H1 (cell line): ENCODE data around the gene FRMD4A. TPM values are rescaled to one million over a fixed set of nuclear protein-coding genes. Genes with fewer than 3 reads are reported as not detected.

Experiments used
- CTCF ChIA-PET: fragments of 300-600 bp; sonication (Branson Sonifier 250); formaldehyde crosslinking; loops from one replicate; lab custom pipeline; 2021; ENCODE audit not compliant: partially characterized antibody; lab: Charles Lee
- POLR2A ChIA-PET: fragments of 300-600 bp; sonication (Branson Sonifier 250); formaldehyde crosslinking; loops from one replicate; lab custom pipeline; 2021; ENCODE audit warnings: inconsistent platforms; ENCODE audit not compliant: partially characterized antibody; lab: Charles Lee
- DNase-seq, 2 experiments: peaks; one replicate each; pipeline versions ENCODE4 v3.0.0 to v3.0.0-alpha.2; 2010 to 2022; ENCODE audit warnings: low spot score in 2 of 2, low read depth in 1 of 2, mixed read lengths in 1 of 2
- FAIRE-seq: peaks from 2 replicates; lab custom pipeline; 2011; peaks lifted over from hg19 to GRCh38; lab: Jason Lieb, UNC
- H2AFZ ChIP-seq: 2 replicates; pipeline ENCODE4 v1.8.1; 2012; ENCODE audit warnings: low read length, inconsistent platforms
- H2AK5ac ChIP-seq: 2 replicates; pipeline ENCODE4 v1.6.1; 2013; ENCODE audit warnings: low read depth, low read length
- H2BK120ac ChIP-seq: replicated peaks from 2 replicates; pipeline ENCODE3; 2013; ENCODE audit warnings: low read depth, low read length, inconsistent platforms
- H2BK12ac ChIP-seq: 2 replicates; pipeline ENCODE4 v1.6.1; 2013; ENCODE audit warnings: low read depth, low read length
- H2BK15ac ChIP-seq: 2 replicates; pipeline ENCODE4 v1.6.1; 2013; ENCODE audit warnings: low read length
- H2BK20ac ChIP-seq: 2 replicates; pipeline ENCODE4 v1.6.1; 2013; ENCODE audit warnings: low read length
- H2BK5ac ChIP-seq: 2 replicates; pipeline ENCODE4 v1.6.1; 2013; ENCODE audit warnings: low read depth, low read length
- H3K14ac ChIP-seq: 2 replicates; pipeline ENCODE4 v1.6.1; 2013; ENCODE audit warnings: inconsistent platforms; ENCODE audit not compliant: insufficient read length
- H3K18ac ChIP-seq: 2 replicates; pipeline ENCODE4 v1.6.1; 2013; ENCODE audit warnings: low read length; ENCODE audit errors: extremely low read depth
- H3K23ac ChIP-seq: 2 replicates; pipeline ENCODE4 v1.6.1; 2013; ENCODE audit warnings: inconsistent platforms; ENCODE audit not compliant: insufficient read length
- H3K23me2 ChIP-seq: 2 replicates; pipeline ENCODE4 v1.6.1; 2013; ENCODE audit warnings: low read depth, low read length
- H3K27ac ChIP-seq: 2 replicates; pipeline ENCODE4 v1.6.1; 2011; ENCODE audit warnings: low read depth, low read length, inconsistent platforms
- H3K27me3 ChIP-seq, 4 experiments: replicated peaks in 1 of 4; 1 replicate in 1 of 4; 2 replicates in 3 of 4; pipeline versions ENCODE4 v1.6.1 to v1.8.1; 2011 to 2013; ENCODE audit warnings: low read length in 3 of 4, mild to moderate bottlenecking in 3 of 4, inconsistent platforms in 2 of 4, mixed read lengths in 2 of 4, moderate library complexity in 1 of 4; ENCODE audit not compliant: control insufficient read depth in 3 of 4, insufficient read depth in 3 of 4; ENCODE audit errors: extremely low read depth in 1 of 4
- H3K36me3 ChIP-seq, 4 experiments: 2 replicates each; pipeline versions ENCODE4 v1.6.1 to v1.8.1; 2011 to 2013; ENCODE audit warnings: mild to moderate bottlenecking in 4 of 4, low read length in 3 of 4, moderate library complexity in 2 of 4, control low read depth in 1 of 4, inconsistent platforms in 1 of 4; ENCODE audit not compliant: insufficient read depth in 4 of 4, control insufficient read depth in 2 of 4
- H3K4ac ChIP-seq: replicated peaks from 2 replicates; pipeline ENCODE3; 2013; ENCODE audit warnings: low read length, low read depth, mixed read lengths, inconsistent platforms; ENCODE audit not compliant: insufficient read length
- H3K4me1 ChIP-seq, 4 experiments: replicated peaks in 1 of 4; 1 replicate in 1 of 4; 2 replicates in 3 of 4; pipeline versions ENCODE4 v1.6.1 to v1.8.1; 2011 to 2013; ENCODE audit warnings: low read length in 3 of 4, inconsistent platforms in 2 of 4, mixed read lengths in 1 of 4; ENCODE audit not compliant: insufficient read depth in 4 of 4, control insufficient read depth in 3 of 4
- H3K4me2 ChIP-seq, 2 experiments: 2 replicates each; pipeline versions ENCODE4 v1.6.1 to v1.8.1; 2011 to 2013; ENCODE audit warnings: low read depth in 2 of 2, low read length in 2 of 2, control low read depth in 1 of 2, inconsistent platforms in 1 of 2, mild to moderate bottlenecking in 1 of 2; ENCODE audit not compliant: insufficient read depth in 1 of 2
- H3K4me3 ChIP-seq, 4 experiments: fragments of 200-600, 300-600 bp in 1 of 4; sonication (generic), shearing (Covaris generic), sonication (Bioruptor Twin) in 1 of 4; 2 replicates each; pipeline versions ENCODE4 v1.5.1 to v1.8.1; 2011 to 2016; ENCODE audit warnings: low read length in 4 of 4, low read depth in 3 of 4, control low read depth in 2 of 4, inconsistent platforms in 2 of 4, mild to moderate bottlenecking in 2 of 4, mixed read lengths in 1 of 4, moderate library complexity in 1 of 4; ENCODE audit not compliant: insufficient read depth in 2 of 4; ENCODE audit errors: extremely low read depth in 1 of 4
- H3K56ac ChIP-seq: replicated peaks from 2 replicates; pipeline ENCODE3; 2013; ENCODE audit warnings: low read depth, mild to moderate bottlenecking, mixed read lengths, low read length, inconsistent platforms; ENCODE audit not compliant: insufficient read length
- H3K79me1 ChIP-seq: 2 replicates; pipeline ENCODE4 v1.6.1; 2013; ENCODE audit warnings: low read depth, low read length, control low read depth
- H3K79me2 ChIP-seq, 2 experiments: 2 replicates each; pipeline versions ENCODE4 v1.6.1 to v1.8.1; 2012 to 2013; ENCODE audit warnings: low read length in 2 of 2, mild to moderate bottlenecking in 2 of 2, inconsistent platforms in 1 of 2; ENCODE audit not compliant: insufficient read depth in 2 of 2, control insufficient read depth in 1 of 2
- H3K9ac ChIP-seq, 4 experiments: replicated peaks in 1 of 4; 1 replicate in 1 of 4; 2 replicates in 3 of 4; pipeline versions ENCODE4 v1.6.1 to v1.8.1; 2011 to 2013; ENCODE audit warnings: low read depth in 3 of 4, low read length in 3 of 4, control low read depth in 2 of 4, mild to moderate bottlenecking in 2 of 4, moderate library complexity in 2 of 4, inconsistent platforms in 1 of 4; ENCODE audit errors: extremely low read depth in 1 of 4
- H3K9me3 ChIP-seq, 2 experiments: 2 replicates each; pipeline versions ENCODE4 v1.6.1 to v1.8.1; 2012 to 2013; ENCODE audit warnings: mild to moderate bottlenecking in 2 of 2, moderate library complexity in 2 of 2, control low read depth in 1 of 2, inconsistent platforms in 1 of 2, low read depth in 1 of 2, low read length in 1 of 2, mixed read lengths in 1 of 2; ENCODE audit not compliant: insufficient read depth in 2 of 2
- H4K20me1 ChIP-seq, 2 experiments: replicated peaks in 1 of 2; 2 replicates each; pipeline versions ENCODE3 to v1.8.1; 2011 to 2013; ENCODE audit warnings: inconsistent platforms in 2 of 2, low read length in 2 of 2, mild to moderate bottlenecking in 1 of 2; ENCODE audit not compliant: insufficient read depth in 2 of 2, control insufficient read depth in 1 of 2
- H4K5ac ChIP-seq: 2 replicates; pipeline ENCODE4 v1.6.1; 2013; ENCODE audit warnings: low read length, low read depth, mixed read lengths, inconsistent platforms; ENCODE audit not compliant: insufficient read length
- H4K8ac ChIP-seq: 2 replicates; pipeline ENCODE4 v1.8.0; 2013; ENCODE audit warnings: mild to moderate bottlenecking, moderate library complexity, low read length, inconsistent platforms; ENCODE audit not compliant: insufficient read depth; ENCODE audit errors: extremely low read depth
- H4K91ac ChIP-seq: replicated peaks from 2 replicates; pipeline ENCODE3; 2013; ENCODE audit warnings: low read length, mixed read lengths, inconsistent platforms; ENCODE audit not compliant: insufficient read length
- BACH1 ChIP-seq: IDR thresholded peaks from 2 replicates; pipeline ENCODE4 v1.6.1; 2012; ENCODE audit warnings: low read length, improper control_type of control experiment
- CBX8 ChIP-seq: fragments of 300-800, 300-1000 bp; sonication (generic); IDR thresholded peaks from 2 replicates; pipeline ENCODE4 v1.7.1; 2016; ENCODE audit warnings: low read depth, low read length, borderline replicate concordance
- HDAC6 ChIP-seq: IDR thresholded peaks from one replicate; pipeline ENCODE4 v1.7.1; 2012; ENCODE audit warnings: low read depth, mild to moderate bottlenecking, inconsistent platforms, low read length, moderate library complexity
- NANOG ChIP-seq: IDR thresholded peaks from 2 replicates; pipeline ENCODE4 v1.6.1; 2011; ENCODE audit warnings: low read length, low read depth, mild to moderate bottlenecking, inconsistent platforms; ENCODE audit not compliant: insufficient read depth, poor library complexity, severe bottlenecking
- RAD21 ChIP-seq, 2 experiments: IDR thresholded peaks in 1 of 2; conservative IDR thresholded peaks in 1 of 2; 2 replicates each; pipeline ENCODE4 v1.6.1; 2011; ENCODE audit warnings: low read depth in 2 of 2, low read length in 2 of 2, improper control_type of control experiment in 1 of 2, inconsistent platforms in 1 of 2, mild to moderate bottlenecking in 1 of 2, moderate library complexity in 1 of 2
- RXRA ChIP-seq: IDR thresholded peaks from 2 replicates; pipeline ENCODE4 v1.6.1; 2011; ENCODE audit warnings: low read depth, mild to moderate bottlenecking, low read length, moderate library complexity; ENCODE audit not compliant: insufficient read depth
- SAP30 ChIP-seq: fragments of 300-600 bp; sonication (generic); IDR thresholded peaks from 2 replicates; pipeline ENCODE4 v1.7.1; 2012; ENCODE audit warnings: low read length, moderate library complexity, mild to moderate bottlenecking, inconsistent platforms; ENCODE audit not compliant: insufficient read depth, insufficient replicate concordance
- SIN3A ChIP-seq, 2 experiments: IDR thresholded peaks in 1 of 2; conservative IDR thresholded peaks in 1 of 2; 2 replicates each; pipeline ENCODE4 v1.6.1; 2011 to 2012; ENCODE audit warnings: low read length in 2 of 2, improper control_type of control experiment in 1 of 2, low read depth in 1 of 2, mild to moderate bottlenecking in 1 of 2
- YY1 ChIP-seq: IDR thresholded peaks from 2 replicates; pipeline ENCODE4 v1.6.1; 2011; ENCODE audit warnings: low read depth, mild to moderate bottlenecking, low read length
- WGBS, 2 experiments: shearing (Covaris generic) in 1 of 2; methylation state at CpG; one replicate each; pipeline versions ENCODE4 v1.1.6 to v1.1.7; 2013 to 2015; ENCODE audit warnings: low lambda C conversion rate in 2 of 2, mixed read lengths in 2 of 2, inconsistent platforms in 1 of 2, low coverage in 1 of 2, missing lambda C conversion rate in 1 of 2; ENCODE audit not compliant: insufficient replicate concordance in 2 of 2, insufficient coverage in 1 of 2, insufficient read length in 1 of 2; ENCODE audit errors: extremely low coverage in 1 of 2, missing lambda C conversion rate in 1 of 2; 5-methylcytosine and 5-hydroxymethylcytosine counted together
- polyA plus RNA-seq, 7 experiments: library from polyadenylated mRNA; depleted of rRNA in 3 of 7; stranded (reverse) in 5 of 7; unstranded in 2 of 7; fragments of >200 nt in 5 of 7; fragments of 200-250 nt in 2 of 7; gene quantifications; 1 replicate in 5 of 7; 2 replicates in 1 of 7; 4 replicates in 1 of 7; pipeline versions ENCODE4 v1.2.1 to v1.2.3, GENCODE V29; 2011 to 2013; ENCODE audit warnings: missing spikeins in 2 of 7, mixed read lengths in 2 of 7
- total RNA-seq: library from RNA; stranded (reverse); fragmentation: NEBNext Ultra II Directional; extraction: Animal tissue kit (Norgen Biotek cat#: 25700); gene quantifications from 2 replicates; pipeline ENCODE4 v1.2.1, GENCODE V29; 2021
- TF ChIP-seq, protein P1 (sequence below): IDR thresholded peaks from 2 replicates; pipeline ENCODE4 v1.6.1; 2012; ENCODE audit warnings: inconsistent platforms

The FRMD4A gene
- total and polyA plus RNA-seq, 2 of the 8 experiments (the other 6 are each of a cell fraction or from before 2014, with no cell fraction given), result 38.6 to 39.6 TPM

DNA sequence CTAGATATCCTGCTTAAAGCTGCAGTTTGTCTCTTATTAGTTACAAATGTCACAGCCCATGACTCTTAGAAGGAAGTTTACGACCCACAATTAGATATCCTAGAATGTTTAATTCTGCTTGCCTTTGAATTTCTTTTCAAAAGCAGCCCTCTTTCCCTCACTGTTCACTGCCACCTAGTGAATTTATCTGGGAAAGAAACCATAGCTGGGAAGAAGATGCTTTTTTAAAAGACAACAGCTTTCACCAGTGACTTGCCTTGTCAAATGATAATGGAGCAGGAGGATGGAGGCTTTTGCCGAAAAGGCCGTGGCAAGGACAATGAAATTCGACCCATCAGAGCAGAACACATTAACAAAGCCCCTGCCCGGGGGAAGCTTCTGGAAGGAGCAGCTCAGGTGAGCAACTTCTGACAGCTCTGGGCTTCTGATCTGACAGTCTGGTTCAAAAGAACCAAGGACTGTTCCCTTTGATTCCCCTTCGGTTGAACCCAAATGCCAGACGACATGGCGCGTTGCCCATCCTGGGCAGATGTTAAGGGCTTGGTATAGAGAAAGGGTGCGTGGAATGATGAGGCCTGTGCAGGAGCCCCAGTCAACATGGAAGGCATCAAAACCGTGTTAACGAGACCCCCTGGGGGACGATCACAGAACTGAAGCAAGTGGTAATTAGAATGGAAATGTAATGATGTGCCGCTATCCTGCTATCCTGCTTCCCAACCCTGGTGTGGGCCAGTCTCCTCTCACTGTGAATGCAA, 236.8 kb downstream of the FRMD4A start:
- H3K23me2 ChIP-seq, result peaks cover 2% of the 10 kb centered on the region; the same call in 1 of the 2 replicates
- no peak overlapping the region for H3K23ac ChIP-seq
- no peak overlapping the region for H4K91ac ChIP-seq
- no peak overlapping the region for H3K27ac ChIP-seq
- no peaks in the 10 kb centered on the region for H4K20me1 ChIP-seq
- H2BK20ac ChIP-seq, result no peak overlapping the region
- no peak overlapping the region for H3K56ac ChIP-seq
- H3K4ac ChIP-seq, result no peak overlapping the region
- peak in 1 of 2 experiments; percentile 65 for DNase-seq
- 45% methylated on average over 14 of the region's 14 CpGs; no CpG with 5 or more reads in 1 of the 2 experiments for WGBS, 2 experiments
- ChIA-PET POLR2A (interaction anchor here (1.6 kb wide), 1 partner anchor 92 kb away, joined by 8 read pairs; no protein-coding TSS in a partner anchor), CTCF (interaction anchor here (0.5 to 2.2 kb wide), 32 partner anchors 9 to 923 kb away, joined by 3 to 15 read pairs (median 4); no protein-coding TSS in a partner anchor)
- no peaks in the 10 kb centered on the region for H3K27me3 ChIP-seq
- H2BK15ac ChIP-seq, result no peak overlapping the region
- no peak overlapping the region for H3K9ac ChIP-seq
- FAIRE-seq, result peak; percentile 95
- H3K79me1 ChIP-seq, result no peaks in the 10 kb centered on the region
- no peak overlapping the region for H2AFZ ChIP-seq
- no peak overlapping the region for H2BK120ac ChIP-seq
- H3K4me3 ChIP-seq, result peak overlapping the region in 2 of 4 experiments; percentile 16 to 17; a peak in 3 of 8 replicates
- H3K9me3 ChIP-seq, result no peaks in the 10 kb centered on the region
- no peak overlapping the region for H3K14ac ChIP-seq
- H3K4me2 ChIP-seq, result peak overlapping the region; percentile 3 to 55; a peak in 1 of 4 replicates
- no peak overlapping the region for H2AK5ac ChIP-seq
- H3K18ac ChIP-seq, result peak overlapping the region; percentile 11; the same call in 1 of the 2 replicates
- H2BK12ac ChIP-seq, result no peak overlapping the region
- peaks cover 9 to 18% (median 12%) of the 10 kb centered on the region in 4 experiments for H3K4me1 ChIP-seq
- H4K8ac ChIP-seq, result no peak overlapping the region
- no peaks in the 10 kb centered on the region for H3K36me3 ChIP-seq
- H2BK5ac ChIP-seq, result no peak overlapping the region
- no peaks in the 10 kb centered on the region for H3K79me2 ChIP-seq
- no peak overlapping the region for H4K5ac ChIP-seq
- TF ChIP-seq RAD21 (IDR thresholded peaks at IDR 0.05 in 1 of 2, conservative IDR thresholded peaks at IDR 0.05 in 1 of 2; ENCODE audit: low read depth in 2 of 2, low read length in 2 of 2) (peak; percentile 64 to 65), BACH1 (no peak), YY1 (peak; percentile 45; the same call in 1 of the 2 replicates), NANOG (peak; percentile 40), CBX8 (no peak), RXRA (no peak), SIN3A (conservative IDR thresholded peaks at IDR 0.05 in 1 of 2, IDR thresholded peaks at IDR 0.05 in 1 of 2; ENCODE audit: low read depth in 1 of 2, low read length in 2 of 2) (peak; percentile 55 to 81; a peak in 2 of 4 replicates), HDAC6 (no peak), SAP30 (peak; percentile 51)
- TF ChIP-seq, protein P1, sequence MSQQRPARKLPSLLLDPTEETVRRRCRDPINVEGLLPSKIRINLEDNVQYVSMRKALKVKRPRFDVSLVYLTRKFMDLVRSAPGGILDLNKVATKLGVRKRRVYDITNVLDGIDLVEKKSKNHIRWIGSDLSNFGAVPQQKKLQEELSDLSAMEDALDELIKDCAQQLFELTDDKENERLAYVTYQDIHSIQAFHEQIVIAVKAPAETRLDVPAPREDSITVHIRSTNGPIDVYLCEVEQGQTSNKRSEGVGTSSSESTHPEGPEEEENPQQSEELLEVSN, result no peak
